ENCODE results near the gene POTEH.
"Not testable (repeated sequence)": the region's sequence is repeated elsewhere in the genome, so short reads cannot be mapped to it uniquely, and the experiment has no call there.

The POTEH gene

GRCh38 chr22:15689749-15690125, at the start of gene POTEH:
Gene POTEH (plus strand): TSS chr22:15690026. CDS start chr22:15690078, 52 bp downstream.
- not testable (repeated sequence) for DNase-seq

- not testable (repeated sequence) for DNase-seq
These were observed 47.5 kb upstream of the POTEH start for GRCh38 chr22:15642288-15642861.

DNA sequence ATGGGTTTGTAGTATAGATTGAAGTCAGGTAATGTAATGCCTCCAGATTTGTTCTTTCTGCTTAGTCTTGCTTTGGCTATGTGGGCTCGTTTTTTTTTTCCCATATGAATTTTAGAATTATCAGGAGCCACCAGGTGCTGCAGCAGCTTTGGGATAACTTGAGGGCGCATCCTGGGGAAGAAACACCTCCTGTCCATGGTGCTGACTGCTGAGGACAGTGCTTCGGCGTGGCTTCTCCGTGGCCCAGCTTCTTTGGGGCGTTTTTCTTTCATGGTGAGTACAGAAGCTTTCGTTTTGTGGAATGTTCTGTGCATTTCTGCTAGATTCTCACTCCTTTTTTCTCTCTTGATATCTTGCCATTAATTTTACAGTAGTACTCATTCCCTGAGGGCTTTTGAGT, 37.9 kb upstream of the POTEH start:
- DNase-seq = not testable (repeated sequence)

DNA sequence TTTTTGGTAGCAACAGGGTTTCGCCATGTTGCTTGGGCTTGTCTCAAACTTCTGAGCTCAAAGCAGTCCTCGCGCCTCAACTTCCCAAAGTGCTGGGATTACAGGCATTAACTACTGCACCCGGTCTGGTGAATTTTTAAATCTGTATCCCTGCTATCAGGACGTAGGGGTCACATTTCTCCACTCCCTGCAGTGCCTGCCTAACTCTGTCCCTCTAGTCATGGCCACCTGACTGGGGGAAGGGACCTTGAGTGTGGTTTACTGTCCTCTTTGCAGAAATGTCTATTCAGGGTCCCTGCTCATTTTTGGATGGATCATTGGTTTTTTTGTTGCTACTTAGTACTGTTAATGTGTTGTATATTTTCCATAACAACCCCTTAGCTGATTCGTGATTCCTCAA, 37.1 kb upstream of the POTEH start:
- not testable (repeated sequence) for DNase-seq

DNA sequence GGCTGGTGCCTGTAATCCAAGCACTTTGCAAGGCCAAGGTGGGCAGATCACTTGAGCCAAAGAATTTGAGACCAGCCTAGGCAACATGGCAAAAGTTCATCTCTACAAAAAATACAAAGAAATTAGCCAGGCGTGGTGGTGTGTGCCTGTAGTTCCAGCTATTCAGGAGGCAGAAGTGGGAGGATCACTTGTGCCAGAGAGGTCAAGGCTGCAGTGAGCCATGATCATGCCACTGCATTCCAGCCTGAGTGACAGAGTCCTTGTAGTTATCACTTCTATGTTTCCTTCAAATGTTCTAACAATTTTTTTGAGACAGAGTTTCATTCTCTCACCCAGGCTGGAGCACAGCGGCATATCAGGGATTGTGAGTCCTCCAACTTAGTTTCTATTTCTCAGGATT, 36.6 kb upstream of the POTEH start:
- not testable (repeated sequence) for DNase-seq

GRCh38 chr22:15661102-15661501, 28.7 kb upstream of the POTEH start:
- not testable (repeated sequence) for DNase-seq

GRCh38 chr22:15664682-15665081, 25.1 kb upstream of the POTEH start:
- DNase-seq = not testable (repeated sequence)

- not testable (repeated sequence) for DNase-seq
These were observed 24.3 kb upstream of the POTEH start for GRCh38 chr22:15665478-15665877.

- not testable (repeated sequence) for DNase-seq
These were observed 20.4 kb upstream of the POTEH start for GRCh38 chr22:15669430-15669829.

- not testable (repeated sequence) for DNase-seq
These were observed 10.1 kb upstream of the POTEH start for GRCh38 chr22:15679702-15680101.

GRCh38 chr22:15684115-15684514, 5.7 kb upstream of the POTEH start:
- not testable (repeated sequence) for DNase-seq

DNA sequence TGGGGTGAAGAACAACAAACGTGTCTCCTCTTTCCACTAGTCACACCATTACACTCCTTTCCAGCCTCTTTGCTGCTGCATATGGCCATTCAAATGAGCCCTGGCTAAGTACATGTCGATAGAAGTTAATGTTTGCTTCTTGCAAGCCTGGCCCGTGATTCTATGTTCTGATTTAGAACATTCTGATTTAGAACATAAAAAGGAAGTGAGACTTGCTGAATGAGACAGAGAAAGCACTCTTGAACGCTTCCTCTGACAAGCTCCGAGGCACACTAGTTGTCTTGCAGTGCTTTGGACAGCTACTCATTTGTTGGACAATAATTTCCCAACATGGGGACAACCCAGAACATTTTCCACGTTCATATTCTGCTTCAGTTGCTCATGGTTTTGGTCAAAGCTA, 5.1 kb upstream of the POTEH start:
- not testable (repeated sequence) for DNase-seq

DNA sequence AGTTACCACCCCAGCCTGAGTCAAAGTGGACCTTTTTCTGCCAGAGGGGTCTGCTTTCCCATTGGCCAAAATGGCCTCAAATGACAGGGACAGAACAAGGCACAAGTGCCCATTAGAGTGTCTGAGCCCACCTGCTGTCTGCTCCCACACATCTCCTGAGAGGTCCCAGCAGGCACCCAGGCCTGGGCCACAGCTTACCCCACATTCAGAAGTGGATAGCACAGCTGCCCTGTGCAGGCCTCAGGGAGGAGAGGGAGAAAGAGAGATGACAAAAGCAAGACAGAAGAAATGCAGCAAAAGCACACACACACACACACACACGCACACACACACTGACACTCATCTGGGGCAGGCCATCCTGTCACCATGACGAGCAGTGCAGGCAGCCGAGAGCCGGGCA, 4.2 kb upstream of the POTEH start:
- DNase-seq = not testable (repeated sequence)

- DNase-seq = not testable (repeated sequence)
These were observed 2.7 kb upstream of the POTEH start for GRCh38 chr22:15687086-15687485.

GRCh38 chr22:15687676-15688075, 2.1 kb upstream of the POTEH start:
- not testable (repeated sequence) for DNase-seq

DNA sequence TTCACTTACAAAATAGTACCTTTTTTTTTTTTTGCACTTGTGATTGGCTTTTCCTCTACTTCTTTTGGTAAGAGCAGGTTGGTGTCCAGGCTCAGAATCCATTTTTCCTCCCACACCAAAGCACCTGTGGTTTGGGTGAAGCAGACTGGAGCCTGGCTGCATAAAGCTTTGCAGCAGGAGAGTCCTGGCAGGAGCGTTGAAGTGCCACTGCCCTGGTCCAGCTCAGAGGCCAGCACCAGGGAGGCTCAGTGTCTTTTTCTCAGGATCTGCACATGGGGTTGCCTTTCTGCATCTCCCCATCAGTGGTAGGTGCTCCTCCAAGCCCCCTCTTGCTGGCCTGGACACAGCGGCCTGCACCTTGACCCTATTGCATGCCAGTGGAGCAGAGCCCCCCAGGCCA, 1.7 kb upstream of the POTEH start:
- not testable (repeated sequence) for DNase-seq

GRCh38 chr22:15689012-15689748, 646 bp upstream of the POTEH start:
- DNase-seq = not testable (repeated sequence)

DNA sequence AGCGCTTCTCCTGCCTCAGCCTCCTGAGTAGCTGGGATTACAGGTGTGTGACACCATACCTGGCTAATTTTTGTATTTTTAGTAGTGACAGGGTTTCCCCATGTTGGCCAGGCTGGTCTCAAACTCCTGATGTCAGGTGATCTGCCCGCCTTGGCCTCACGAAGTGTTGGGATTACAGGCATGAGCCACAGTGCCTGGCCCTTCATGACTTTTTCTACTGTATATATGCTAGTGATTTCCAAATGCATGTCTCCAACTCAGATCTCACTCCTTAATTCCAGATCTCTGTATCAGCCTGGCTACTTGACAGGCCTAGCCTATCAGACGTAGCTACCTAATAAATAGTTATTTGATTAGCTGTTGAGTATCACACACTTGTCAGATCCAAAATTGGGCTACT, 23.8 kb downstream of the POTEH start:
- DNase-seq = not testable (repeated sequence)

DNA sequence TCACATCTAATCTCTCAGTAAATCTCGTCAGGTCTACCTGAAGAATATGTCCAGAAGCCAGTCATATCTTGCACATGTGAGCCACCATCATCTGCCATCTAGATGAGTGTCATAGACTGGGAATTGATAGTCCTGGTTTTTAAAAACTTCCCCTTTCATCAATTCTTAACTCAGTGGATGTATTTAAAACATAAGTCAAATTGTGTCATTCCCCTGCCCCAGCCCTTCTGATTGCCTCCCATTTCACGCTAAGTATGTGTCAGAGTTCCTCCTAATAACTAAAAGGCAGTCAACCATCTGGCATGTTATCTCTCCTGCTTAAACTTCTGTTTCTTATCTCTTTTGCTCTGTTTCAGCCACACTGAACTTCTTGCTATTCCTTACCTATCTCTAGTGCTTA, 24.3 kb downstream of the POTEH start:
- DNase-seq = not testable (repeated sequence)

GRCh38 chr22:15721884-15722283, 32.1 kb downstream of the POTEH start:
- DNase-seq = not testable (repeated sequence)

DNA sequence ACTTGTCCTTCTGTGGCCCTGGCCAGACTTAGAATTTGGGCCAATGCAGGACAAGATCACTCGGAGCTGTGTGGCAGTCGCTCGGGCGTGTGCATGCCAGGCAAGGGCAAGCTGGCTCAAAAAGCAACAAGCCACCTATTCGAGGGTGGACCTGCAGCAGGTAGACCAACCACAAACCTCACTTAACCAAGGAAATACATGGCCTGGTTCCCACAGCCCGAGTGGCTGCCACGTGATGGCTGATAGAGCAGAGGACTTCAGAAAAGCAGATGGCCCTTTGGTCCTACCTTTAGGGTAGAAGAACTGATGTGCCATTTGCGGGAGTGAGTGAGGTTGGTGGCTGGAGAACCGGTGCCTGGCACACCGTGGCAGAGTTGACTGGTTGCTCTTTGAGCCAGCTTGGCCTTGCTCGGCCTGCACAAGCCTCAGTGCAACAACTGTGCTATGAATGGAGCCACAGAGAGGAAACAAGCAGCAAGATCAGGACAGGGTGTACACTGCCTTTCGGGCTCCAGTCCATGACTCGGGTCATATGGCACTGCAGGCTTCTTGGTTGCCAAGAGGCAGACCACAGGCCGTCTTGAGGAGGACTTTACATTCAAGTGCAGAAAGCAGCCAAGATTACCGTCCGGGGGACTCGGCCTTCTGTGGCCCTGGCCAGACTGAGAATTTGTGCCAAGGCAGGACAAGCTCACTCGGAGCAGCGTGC, 39.5 kb downstream of the POTEH start:
- DNase-seq = not testable (repeated sequence)

- not testable (repeated sequence) for DNase-seq
These were observed 41.2 kb downstream of the POTEH start for GRCh38 chr22:15731023-15731422.

DNA sequence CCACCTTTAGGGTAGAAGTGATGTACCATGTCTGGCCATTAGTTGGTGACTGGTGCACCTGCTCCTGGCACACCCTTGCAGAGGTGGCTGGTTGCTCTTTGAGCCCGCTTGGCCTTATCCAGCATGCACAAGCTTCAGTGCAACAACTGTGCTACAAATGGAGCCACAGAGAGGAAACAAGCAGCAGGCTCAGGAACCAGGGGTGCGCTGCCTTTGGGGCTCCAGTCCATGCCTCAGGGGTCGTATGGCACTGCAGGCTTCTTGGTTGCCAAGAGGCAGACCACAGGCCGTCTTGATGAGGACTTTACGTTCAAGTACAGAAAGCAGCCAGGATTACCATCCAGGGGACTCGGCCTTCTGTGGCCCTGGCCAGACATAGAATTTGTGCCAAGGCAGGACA, 44.6 kb downstream of the POTEH start:
- DNase-seq = not testable (repeated sequence)

All from SW 1271 (cell line).